Smooth muscle cell (in vitro differentiated cells): ENCODE measurements around the gene INSR. TPM values are rescaled to one million over a fixed set of nuclear protein-coding genes. Genes with fewer than 3 reads are reported as not detected.

Experiments
- DNase-seq: peaks from one replicate; lab custom pipeline; 2025; ENCODE audit not compliant: unreplicated experiment; lab: John Stamatoyannopoulos, UW
- H2AFZ ChIP-seq: fragments of 200-600 bp; sonication (generic); 2 replicates; pipeline ENCODE4 v1.6.0; 2016; ENCODE audit warnings: antibody characterized with exemption, low read depth, mild to moderate bottlenecking
- H3F3A ChIP-seq: fragments of 200-600 bp; sonication (generic); 2 replicates; pipeline ENCODE4 v1.6.0; 2017; ENCODE audit warnings: antibody characterized with exemption, low read depth
- H3K27ac ChIP-seq: fragments of 200-600 bp; sonication (generic); 2 replicates; pipeline ENCODE4 v1.5.1; 2016; ENCODE audit warnings: low read depth, mild to moderate bottlenecking
- H3K27me3 ChIP-seq: fragments of 200-600 bp; sonication (generic); 2 replicates; pipeline ENCODE4 v1.6.1; 2016; ENCODE audit warnings: low read depth, mild to moderate bottlenecking
- H3K36me3 ChIP-seq: fragments of 200-600 bp; sonication (generic); 2 replicates; pipeline ENCODE4 v1.5.1; 2016; ENCODE audit warnings: low read depth
- H3K4me1 ChIP-seq: fragments of 200-600 bp; sonication (generic); 2 replicates; pipeline ENCODE4 v1.5.1; 2016; ENCODE audit warnings: low read depth
- H3K4me2 ChIP-seq: fragments of 200-600 bp; sonication (generic); 2 replicates; pipeline ENCODE4 v1.6.0; 2016; ENCODE audit warnings: mild to moderate bottlenecking
- H3K4me3 ChIP-seq: fragments of 200-600 bp; sonication (generic); 2 replicates; pipeline ENCODE4 v1.5.1; 2016; ENCODE audit warnings: mild to moderate bottlenecking
- H3K79me2 ChIP-seq: fragments of 200-600 bp; sonication (generic); 2 replicates; pipeline ENCODE4 v1.6.0; 2016; ENCODE audit warnings: low read depth, mild to moderate bottlenecking
- H3K9ac ChIP-seq: fragments of 200-600 bp; sonication (generic); 2 replicates; pipeline ENCODE4 v1.6.0; 2016; ENCODE audit warnings: low read depth
- H3K9me3 ChIP-seq: fragments of 200-600 bp; sonication (generic); replicated peaks from 2 replicates; pipeline ENCODE4 v1.5.1; 2016; ENCODE audit warnings: low read depth
- H4K20me1 ChIP-seq: fragments of 200-600 bp; sonication (generic); 2 replicates; pipeline ENCODE4 v1.6.0; 2016; ENCODE audit warnings: low read depth
- WGBS: methylation state at CpG from one replicate; pipeline ENCODE4 v1.1.7; 2016; ENCODE audit warnings: low lambda C conversion rate; 5-methylcytosine and 5-hydroxymethylcytosine counted together
- polyA plus RNA-seq: library from polyadenylated mRNA; unstranded; fragments of >200 nt; fragmentation: Nextera tagmentation; extraction: Ambion mirVana; gene quantifications from 2 replicates; pipeline ENCODE4 v1.2.1, GENCODE V29; 2016
- total RNA-seq: library from RNA; depleted of rRNA; stranded (reverse); fragments of >200 nt; gene quantifications from 2 replicates; pipeline ENCODE4 v1.2.3, GENCODE V29; 2014
- TF ChIP-seq, protein P1 (sequence below): fragments of 200-600 bp; sonication (generic); IDR thresholded peaks from 2 replicates; pipeline ENCODE4 v1.5.1; 2017; ENCODE audit warnings: borderline replicate concordance, mild to moderate bottlenecking, antibody characterized with exemption; ENCODE audit not compliant: insufficient read depth, poor library complexity, severe bottlenecking

Gene INSR
- total and polyA plus RNA-seq, 2 experiments from 2014 or later: 2.8 to 12.7 TPM

DNA sequence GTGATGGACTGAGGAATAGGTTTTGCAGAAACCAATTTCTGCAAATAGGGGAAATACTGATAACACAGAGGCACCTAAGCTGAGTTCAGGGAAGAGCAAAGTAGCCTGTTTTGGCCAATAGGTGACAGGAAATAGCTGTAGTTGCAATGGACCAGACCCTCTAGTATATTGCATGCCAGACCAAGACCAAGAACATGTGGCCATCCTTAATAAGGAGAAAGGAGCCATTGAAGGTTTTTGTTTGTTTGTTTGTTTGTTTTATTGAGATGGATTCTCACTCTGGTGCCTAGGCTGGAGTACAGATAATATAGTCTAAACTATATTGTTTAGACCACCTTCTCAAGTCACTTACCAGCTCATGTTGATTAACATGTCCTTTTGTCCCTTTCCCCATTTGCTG is 123.2 kb downstream of the INSR start:
- no peaks in the 10 kb centered on the region for H4K20me1 ChIP-seq
- no peaks in the 10 kb centered on the region for H3F3A ChIP-seq
- H3K79me2 ChIP-seq: no peaks in the 10 kb centered on the region
- no peak overlapping the region for H2AFZ ChIP-seq
- no peak overlapping the region for H3K4me3 ChIP-seq
- no peak for DNase-seq
- H3K9me3 ChIP-seq: no peaks in the 10 kb centered on the region
- H3K4me2 ChIP-seq: no peak overlapping the region
- no peaks in the 10 kb centered on the region for H3K27me3 ChIP-seq
- TF ChIP-seq, protein P1, sequence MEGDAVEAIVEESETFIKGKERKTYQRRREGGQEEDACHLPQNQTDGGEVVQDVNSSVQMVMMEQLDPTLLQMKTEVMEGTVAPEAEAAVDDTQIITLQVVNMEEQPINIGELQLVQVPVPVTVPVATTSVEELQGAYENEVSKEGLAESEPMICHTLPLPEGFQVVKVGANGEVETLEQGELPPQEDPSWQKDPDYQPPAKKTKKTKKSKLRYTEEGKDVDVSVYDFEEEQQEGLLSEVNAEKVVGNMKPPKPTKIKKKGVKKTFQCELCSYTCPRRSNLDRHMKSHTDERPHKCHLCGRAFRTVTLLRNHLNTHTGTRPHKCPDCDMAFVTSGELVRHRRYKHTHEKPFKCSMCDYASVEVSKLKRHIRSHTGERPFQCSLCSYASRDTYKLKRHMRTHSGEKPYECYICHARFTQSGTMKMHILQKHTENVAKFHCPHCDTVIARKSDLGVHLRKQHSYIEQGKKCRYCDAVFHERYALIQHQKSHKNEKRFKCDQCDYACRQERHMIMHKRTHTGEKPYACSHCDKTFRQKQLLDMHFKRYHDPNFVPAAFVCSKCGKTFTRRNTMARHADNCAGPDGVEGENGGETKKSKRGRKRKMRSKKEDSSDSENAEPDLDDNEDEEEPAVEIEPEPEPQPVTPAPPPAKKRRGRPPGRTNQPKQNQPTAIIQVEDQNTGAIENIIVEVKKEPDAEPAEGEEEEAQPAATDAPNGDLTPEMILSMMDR: no peak
- no peaks in the 10 kb centered on the region for H3K4me1 ChIP-seq
- no peak overlapping the region for H3K27ac ChIP-seq
- H3K36me3 ChIP-seq: peaks cover 11% of the 10 kb centered on the region
- H3K9ac ChIP-seq: no peak overlapping the region

DNA sequence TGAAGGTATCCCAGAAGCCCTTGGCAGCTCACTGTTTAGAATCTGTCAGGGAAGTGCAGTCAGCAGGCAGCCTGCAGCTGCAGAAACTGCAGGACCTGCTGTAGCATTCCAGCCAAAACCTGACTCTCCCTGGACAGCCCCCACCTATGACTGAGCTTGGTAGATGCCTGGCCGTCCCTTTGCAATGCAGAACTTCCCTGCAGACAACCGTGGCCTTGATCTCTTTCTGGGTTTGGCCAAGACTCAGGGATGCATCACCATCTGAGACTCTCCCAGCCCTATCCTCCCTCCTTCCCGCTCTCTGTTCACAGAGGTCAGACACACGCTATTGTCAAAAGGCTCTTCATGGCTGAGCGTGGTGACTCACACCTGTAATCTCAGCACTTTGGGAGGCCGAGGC is 125.3 kb downstream of the INSR start:
- no peak overlapping the region for H3K27ac ChIP-seq
- H4K20me1 ChIP-seq: no peaks in the 10 kb centered on the region
- no peak for DNase-seq
- H3K4me3 ChIP-seq: no peak overlapping the region
- WGBS: 69% methylated on average over 6 of the region's 6 CpGs
- H3K79me2 ChIP-seq: no peaks in the 10 kb centered on the region
- peaks cover 11% of the 10 kb centered on the region for H3K36me3 ChIP-seq
- H3K9me3 ChIP-seq: no peaks in the 10 kb centered on the region
- TF ChIP-seq, protein P1: no peak
- no peak overlapping the region for H3K4me2 ChIP-seq
- H3K27me3 ChIP-seq: no peaks in the 10 kb centered on the region
- no peaks in the 10 kb centered on the region for H3K4me1 ChIP-seq
- no peaks in the 10 kb centered on the region for H3F3A ChIP-seq
- H2AFZ ChIP-seq: no peak overlapping the region
- no peak overlapping the region for H3K9ac ChIP-seq

DNA sequence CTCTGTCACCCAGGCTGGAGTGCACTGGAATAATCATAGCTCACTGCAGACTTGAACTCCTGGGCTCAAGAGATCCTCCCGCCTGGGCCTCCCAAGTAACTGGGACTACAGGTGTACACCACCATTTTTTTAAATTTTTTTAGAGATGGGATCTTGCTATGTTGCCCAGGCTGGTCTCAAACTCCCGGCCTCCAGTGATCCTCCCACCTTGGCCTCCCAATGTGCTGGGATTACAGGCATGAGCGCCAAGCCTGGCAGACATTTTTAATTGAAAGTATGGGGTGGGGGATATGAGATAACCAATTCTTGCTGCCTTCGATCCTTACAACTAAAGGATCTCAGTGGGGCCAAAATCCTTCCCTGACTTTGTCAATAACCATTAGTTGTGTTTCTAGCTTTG is 132.9 kb downstream of the INSR start:
- no peaks in the 10 kb centered on the region for H3K9me3 ChIP-seq
- H3K4me2 ChIP-seq: no peak overlapping the region
- no peak overlapping the region for H3K4me3 ChIP-seq
- TF ChIP-seq, protein P1: no peak
- no peaks in the 10 kb centered on the region for H3K36me3 ChIP-seq
- no peaks in the 10 kb centered on the region for H3F3A ChIP-seq
- WGBS: 98% methylated on average over 4 of the region's 4 CpGs
- no peak overlapping the region for H3K9ac ChIP-seq
- no peak overlapping the region for H3K27ac ChIP-seq
- H2AFZ ChIP-seq: no peak overlapping the region
- no peak for DNase-seq
- H4K20me1 ChIP-seq: no peaks in the 10 kb centered on the region
- no peaks in the 10 kb centered on the region for H3K27me3 ChIP-seq
- H3K79me2 ChIP-seq: no peaks in the 10 kb centered on the region
- H3K4me1 ChIP-seq: no peaks in the 10 kb centered on the region

DNA sequence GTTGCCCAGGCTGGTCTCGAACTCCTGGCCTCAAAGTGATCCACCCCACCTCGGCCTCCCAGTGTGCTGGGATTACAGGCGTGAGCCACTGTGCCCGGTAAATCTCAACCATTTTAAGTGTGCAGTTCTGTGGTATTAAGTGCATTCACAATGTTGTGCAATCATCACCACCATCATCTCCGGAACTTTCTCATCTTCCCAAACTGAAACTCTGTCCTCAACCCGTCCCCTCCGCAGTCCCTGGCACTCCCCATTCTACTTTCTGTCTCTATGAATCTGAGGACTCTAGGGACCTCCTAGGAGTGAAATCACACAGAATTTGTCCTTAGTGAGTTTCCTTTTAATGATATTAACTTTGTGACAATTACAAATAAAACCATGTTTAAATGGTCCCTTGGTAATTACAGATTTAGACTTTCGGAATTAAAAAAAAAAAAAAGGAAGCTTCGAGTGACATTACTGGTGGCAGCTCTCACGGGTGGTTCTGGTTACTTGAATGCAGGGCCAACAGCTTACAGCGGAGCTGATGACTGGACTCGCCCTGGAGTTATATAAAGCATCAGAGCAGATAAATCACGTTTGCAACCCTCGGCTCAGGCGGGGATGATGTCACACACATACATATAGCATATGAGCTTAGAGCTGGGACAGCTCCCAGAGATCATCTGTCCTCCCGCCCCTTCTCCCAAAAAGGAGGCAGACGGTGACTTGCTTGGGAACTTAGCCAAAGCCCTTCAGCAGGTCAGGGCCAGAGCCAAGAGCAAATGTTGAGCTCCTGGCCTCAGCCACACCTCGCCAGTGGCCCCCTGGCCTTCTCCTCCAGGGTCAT is 134.9 kb downstream of the INSR start:
- Histone ChIP-seq H3K4me2 (no peak overlapping the region), H2AFZ (no peak overlapping the region), H3F3A (no peaks in the 10 kb centered on the region), H3K27me3 (no peaks in the 10 kb centered on the region), H3K79me2 (no peaks in the 10 kb centered on the region), H3K9me3 (no peaks in the 10 kb centered on the region), H3K27ac (no peak overlapping the region), H3K4me1 (no peaks in the 10 kb centered on the region), H3K9ac (no peak overlapping the region), H4K20me1 (no peaks in the 10 kb centered on the region), H3K36me3 (no peaks in the 10 kb centered on the region), H3K4me3 (no peak overlapping the region)
- 85% methylated on average over 18 of the region's 18 CpGs for WGBS
- TF ChIP-seq, protein P1: no peak
- no peak for DNase-seq
